Activated naive CD4-positive, alpha-beta T cell treated with anti-CD3 and anti-CD28 coated beads, Interleukin-2, amount 50 U/mL, for 16 hours (primary cell): ENCODE measurements around the gene TFCP2.
A peak's percentile ranks its signal among the peaks of the same experiment; 100 is the strongest.
"Not testable (repeated sequence)": the region's sequence is repeated elsewhere in the genome, so short reads cannot be mapped to it uniquely, and the experiment has no call there.

ENCODE experiments used
- DNase-seq: peaks from one replicate; pipeline ENCODE4 v3.0.0-alpha.2; 2020

Gene TFCP2

GRCh38 chr12:51147309-51147708 is 25.6 kb downstream of the TFCP2 start:
- no peak for DNase-seq

- no peak for DNase-seq
Measured at GRCh38 chr12:51139292-51139844, 33.6 kb downstream of the TFCP2 start.

- DNase-seq, result no peak
Measured at GRCh38 chr12:51132693-51133092, 40.2 kb downstream of the TFCP2 start.

- no peak for DNase-seq
Measured at GRCh38 chr12:51131745-51132521, 41.0 kb downstream of the TFCP2 start.

- DNase-seq, result no peak
Measured at GRCh38 chr12:51128919-51129318, 44.0 kb downstream of the TFCP2 start.

- no peak for DNase-seq
Measured at GRCh38 chr12:51127050-51127729, 45.7 kb downstream of the TFCP2 start.

- DNase-seq, result no peak
Measured at GRCh38 chr12:51126297-51126696, 46.6 kb downstream of the TFCP2 start.

GRCh38 chr12:51124504-51124903 is 48.4 kb downstream of the TFCP2 start:
- no peak for DNase-seq

- DNase-seq, result no peak
Measured at GRCh38 chr12:51122844-51123243, 50.1 kb downstream of the TFCP2 start.

GRCh38 chr12:51118706-51119105 is 54.2 kb downstream of the TFCP2 start:
- DNase-seq, result no peak

- DNase-seq, result no peak
Measured at GRCh38 chr12:51115533-51115932, 57.4 kb downstream of the TFCP2 start.

GRCh38 chr12:51108136-51108535 is 64.8 kb downstream of the TFCP2 start:
- DNase-seq, result no peak

GRCh38 chr12:51103977-51104376 is 69.0 kb downstream of the TFCP2 start:
- DNase-seq, result no peak

- no peak for DNase-seq
Measured at GRCh38 chr12:51098611-51099010, 74.3 kb downstream of the TFCP2 start.

GRCh38 chr12:51090705-51091229 is 82.2 kb downstream of the TFCP2 start:
- no peak for DNase-seq

- peak; percentile 27 for DNase-seq
Measured at GRCh38 chr12:51087818-51088217, 85.1 kb downstream of the TFCP2 start.

GRCh38 chr12:51086933-51087332 is 86.0 kb downstream of the TFCP2 start:
- DNase-seq, result no peak

- DNase-seq, result no peak
Measured at GRCh38 chr12:51085757-51086156, 87.2 kb downstream of the TFCP2 start.

GRCh38 chr12:51083126-51083833 is 89.7 kb downstream of the TFCP2 start, which contains the start of gene CSRNP2:
Gene CSRNP2 (minus strand): TSS chr12:51083596. CDS start chr12:51076561, 7,035 bp downstream.
- DNase-seq, result peak; percentile 94

- peak; percentile 23 for DNase-seq
Measured at GRCh38 chr12:51082561-51083125, 90.3 kb downstream of the TFCP2 start.

- DNase-seq, result no peak
Measured at GRCh38 chr12:51081421-51081820, 91.5 kb downstream of the TFCP2 start.

- no peak for DNase-seq
Measured at GRCh38 chr12:51080136-51080535, 92.8 kb downstream of the TFCP2 start.

- not testable (repeated sequence) for DNase-seq
Measured at GRCh38 chr12:51078866-51079265, 94.1 kb downstream of the TFCP2 start.
